NCI-H1694 treated with DMSO at 0.1 percent for 48 hours (cell line): ENCODE data around the gene EYS.
"Not testable (repeated sequence)": the region's sequence is repeated elsewhere in the genome, so short reads cannot be mapped to it uniquely, and the experiment has no call there.

Experiments
- DNase-seq: peaks from one replicate; lab custom pipeline; 2025; lab: John Stamatoyannopoulos, UW

EYS gene

GRCh38 chr6:63738190-63738589, 1968.8 kb downstream of the EYS start:
- DNase-seq: not testable (repeated sequence)

GRCh38 chr6:63734923-63735322, 1972.1 kb downstream of the EYS start:
- no peak for DNase-seq

- no peak for DNase-seq
These were observed 1974.7 kb downstream of the EYS start for GRCh38 chr6:63732336-63732735.

DNA sequence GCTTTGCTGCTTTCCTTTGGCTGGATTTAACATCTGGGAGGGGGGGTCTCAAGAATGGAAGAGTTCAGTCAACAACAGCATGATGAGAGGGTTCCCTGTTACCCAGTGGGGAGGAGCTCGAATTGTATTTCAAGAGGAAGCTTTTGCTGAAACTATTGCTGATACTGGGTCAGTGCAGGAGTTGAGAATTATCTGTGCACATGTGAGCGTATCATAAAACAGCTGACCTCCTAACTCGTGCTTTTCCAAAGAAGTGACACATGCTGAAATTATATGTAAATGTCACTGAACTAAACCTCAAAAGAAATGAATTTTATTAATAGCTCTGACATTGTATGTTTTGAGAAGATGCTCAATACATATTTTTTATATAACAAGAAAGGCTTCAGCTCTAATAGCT, 1975.1 kb downstream of the EYS start:
- DNase-seq: no peak

GRCh38 chr6:63730311-63730710, 1976.7 kb downstream of the EYS start:
- DNase-seq: no peak

- no peak for DNase-seq
These were observed 1982.3 kb downstream of the EYS start for GRCh38 chr6:63724721-63725120.

GRCh38 chr6:63721181-63721580, 1985.8 kb downstream of the EYS start:
- no peak for DNase-seq

DNA sequence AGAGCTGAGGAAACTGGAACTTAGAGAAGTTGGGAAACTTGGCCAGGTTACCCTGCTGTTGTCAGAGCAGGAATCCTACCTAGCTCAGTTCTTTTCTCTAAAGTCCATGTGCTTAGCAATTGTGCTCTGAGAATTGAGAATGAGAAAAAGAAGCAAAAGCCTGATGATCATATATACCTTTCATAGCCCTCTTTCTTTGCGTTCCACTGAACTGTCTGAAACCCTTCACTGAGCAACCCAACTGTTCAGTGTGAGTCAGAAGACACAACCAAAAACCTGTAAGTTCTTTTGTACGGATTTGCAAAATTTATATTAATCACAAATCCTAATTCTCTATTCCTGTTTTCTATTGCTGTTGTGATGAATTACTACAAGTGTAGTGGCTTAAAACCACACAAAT, 1990.9 kb downstream of the EYS start:
- DNase-seq: no peak

DNA sequence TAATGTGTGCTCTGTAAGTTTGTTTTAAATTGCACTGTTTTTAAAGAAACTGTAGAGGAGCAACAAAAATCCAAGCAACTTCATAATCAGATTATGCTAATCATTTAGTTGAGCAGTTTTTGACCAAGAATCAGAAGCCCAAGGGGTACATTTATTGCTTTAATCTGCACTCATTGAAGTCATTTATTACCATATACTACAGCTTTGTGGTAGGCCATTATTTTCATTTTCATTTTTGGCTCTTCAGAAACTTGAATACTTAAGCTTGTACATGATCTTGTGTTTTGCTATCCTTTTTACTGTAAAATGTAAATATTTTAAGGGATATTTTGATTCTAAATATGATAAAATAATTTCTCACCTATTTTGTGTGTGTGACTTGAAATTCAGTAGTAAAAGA, 1992.9 kb downstream of the EYS start:
- DNase-seq: no peak

DNA sequence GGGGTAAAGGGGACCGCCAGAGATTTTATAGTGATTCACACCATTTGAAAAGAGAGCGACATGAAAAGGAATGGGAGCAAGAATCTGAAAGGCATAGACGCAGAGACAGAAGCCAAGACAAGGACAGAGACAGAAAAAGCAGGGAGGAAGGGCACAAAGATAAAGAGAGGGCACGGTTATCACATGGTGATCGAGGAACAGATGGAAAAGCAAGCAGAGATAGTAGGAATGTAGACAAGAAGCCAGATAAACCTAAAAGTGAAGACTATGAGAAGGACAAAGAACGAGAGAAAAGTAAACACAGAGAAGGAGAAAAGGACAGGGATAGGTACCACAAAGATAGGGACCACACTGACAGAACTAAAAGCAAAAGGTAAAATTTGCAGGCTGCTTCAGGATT, 1993.7 kb downstream of the EYS start:
- no peak for DNase-seq

DNA sequence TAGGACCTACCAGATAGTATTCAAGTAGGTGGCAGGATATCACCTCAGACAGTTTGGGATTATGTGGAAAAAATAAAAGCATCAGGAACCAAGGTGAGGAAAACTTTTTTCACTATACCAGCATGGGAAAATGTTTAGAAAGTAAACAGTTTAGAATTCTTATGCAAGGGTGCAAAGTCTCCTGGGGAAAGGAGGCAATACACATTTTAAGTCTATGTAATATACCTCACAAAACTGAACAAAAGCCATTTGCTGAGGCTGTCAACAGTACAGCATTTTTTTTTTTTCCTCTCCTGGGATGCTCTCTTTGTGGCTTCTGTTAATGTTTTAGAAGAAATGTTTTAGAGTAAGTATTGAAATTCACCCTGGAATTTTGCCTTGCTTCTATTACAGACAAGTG, 1997.9 kb downstream of the EYS start:
- DNase-seq: no peak

DNA sequence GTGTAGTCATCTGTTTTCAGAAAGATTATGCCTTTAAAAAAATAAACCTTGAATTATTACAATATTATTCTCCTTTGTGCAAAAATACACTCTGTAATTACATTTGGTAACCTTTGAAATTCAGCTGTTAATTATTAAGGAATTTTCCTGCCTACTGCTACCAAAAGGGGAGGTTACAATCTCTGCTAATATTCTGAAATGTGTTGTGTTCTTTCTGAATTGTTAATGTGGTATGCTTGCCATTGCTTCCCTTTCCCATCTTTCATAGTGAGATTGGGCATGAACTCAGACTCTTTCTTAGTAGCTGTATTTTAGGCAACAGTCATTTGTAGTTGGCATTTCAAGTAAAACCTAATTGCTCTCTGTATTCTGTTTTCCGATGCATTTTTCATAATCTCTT, 1998.4 kb downstream of the EYS start:
- DNase-seq: no peak

DNA sequence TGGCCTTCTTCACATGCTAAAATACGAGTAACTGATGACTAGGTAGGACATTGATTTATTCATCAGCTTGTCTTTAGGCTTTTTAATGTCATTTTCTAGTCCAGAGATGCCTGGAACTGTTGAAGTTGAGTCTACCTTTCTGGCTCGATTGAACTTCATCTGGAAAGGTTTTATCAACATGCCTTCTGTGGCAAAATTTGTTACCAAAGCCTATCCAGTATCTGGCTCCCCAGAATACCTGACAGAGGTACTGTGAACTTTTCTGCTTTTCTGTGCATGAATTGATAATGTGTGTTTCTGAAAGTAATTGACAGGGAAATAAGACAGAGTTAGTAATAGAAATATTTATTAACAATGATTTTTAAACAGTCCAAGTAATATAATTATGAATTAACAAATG, 2000.4 kb downstream of the EYS start:
- DNase-seq: no peak

- no peak for DNase-seq
These were observed 2001.3 kb downstream of the EYS start for GRCh38 chr6:63705707-63706106.

DNA sequence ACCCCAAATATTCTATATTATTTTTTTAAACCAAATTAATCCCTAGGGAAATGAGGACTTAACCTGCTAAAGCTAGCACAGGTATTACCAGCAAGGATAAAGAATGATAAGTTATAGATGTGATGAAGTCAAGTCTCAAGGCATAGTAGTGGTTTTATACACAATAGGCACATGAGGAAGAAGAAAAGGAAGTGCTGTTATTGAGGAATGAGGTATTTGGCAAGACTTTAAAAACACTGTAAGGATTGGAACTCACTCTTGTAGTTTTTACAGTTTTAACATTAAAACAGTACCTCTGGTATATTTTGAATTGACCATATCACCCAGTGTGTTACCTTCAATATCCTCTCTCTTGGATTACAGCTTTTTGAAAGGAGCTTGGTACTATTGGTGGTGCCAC, 2016.8 kb downstream of the EYS start:
- DNase-seq: no peak

GRCh38 chr6:63689421-63689820, 2017.6 kb downstream of the EYS start:
- no peak for DNase-seq

DNA sequence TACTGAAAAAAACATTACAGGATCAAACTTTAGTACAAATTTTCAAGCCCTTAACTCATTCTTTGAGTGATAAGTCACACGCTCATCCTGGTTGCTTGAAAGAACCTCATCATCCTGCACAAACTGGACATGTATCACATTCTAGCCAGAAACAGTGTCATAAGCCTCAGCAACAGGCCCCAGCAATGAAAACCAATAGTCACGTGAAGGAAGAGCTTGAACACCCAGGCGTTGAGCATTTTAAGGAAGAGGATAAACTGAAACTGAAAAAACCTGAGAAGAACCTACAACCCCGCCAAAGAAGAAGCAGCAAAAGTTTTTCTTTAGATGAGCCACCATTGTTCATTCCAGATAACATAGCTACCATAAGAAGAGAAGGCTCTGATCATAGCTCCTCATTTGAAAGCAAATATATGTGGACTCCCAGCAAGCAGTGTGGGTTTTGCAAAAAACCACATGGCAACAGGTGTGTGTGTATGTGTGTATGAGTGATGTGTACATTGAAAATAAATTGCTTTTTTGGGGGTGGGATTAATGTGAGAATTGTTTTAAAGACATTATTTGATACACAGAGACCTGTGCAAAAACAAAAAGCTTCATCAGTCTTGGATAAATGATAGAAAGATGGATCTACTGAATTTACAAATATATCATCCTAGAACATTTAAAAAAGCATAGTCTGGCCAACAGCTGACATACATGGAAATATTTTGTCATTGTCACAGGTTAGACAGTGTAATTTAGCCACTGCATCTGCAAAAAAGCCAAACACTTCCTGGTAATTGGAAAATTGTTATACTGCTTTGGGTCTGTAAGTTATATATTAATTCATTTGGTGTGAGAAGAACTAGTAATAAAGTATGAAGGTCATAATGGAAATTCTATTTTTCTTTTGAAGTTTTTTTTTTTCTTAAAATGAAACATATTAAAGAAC, 2021.3 kb downstream of the EYS start:
- no peak for DNase-seq

- no peak for DNase-seq
These were observed 2023.9 kb downstream of the EYS start for GRCh38 chr6:63683071-63683603.

DNA sequence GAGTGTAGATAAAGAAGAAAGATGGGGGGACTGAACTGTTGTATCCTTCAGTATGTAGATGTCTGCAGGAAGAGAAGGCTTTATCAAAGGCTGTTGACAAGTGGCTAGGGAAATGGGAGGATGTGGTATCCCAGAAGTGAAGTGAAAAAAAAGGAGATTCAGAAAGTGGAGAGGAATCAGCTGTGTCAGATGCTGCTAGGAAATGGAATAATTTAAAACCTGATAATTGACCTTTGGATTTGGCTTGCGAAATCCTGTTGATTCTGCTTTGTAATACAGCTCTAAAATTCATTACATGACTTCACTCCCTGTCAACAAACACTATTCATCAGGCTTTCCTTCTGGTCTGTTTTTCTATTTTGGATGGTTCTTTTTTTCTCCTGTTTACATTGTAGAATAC, 2029.7 kb downstream of the EYS start:
- DNase-seq: no peak

- no peak for DNase-seq
These were observed 2030.5 kb downstream of the EYS start for GRCh38 chr6:63676412-63677114.

DNA sequence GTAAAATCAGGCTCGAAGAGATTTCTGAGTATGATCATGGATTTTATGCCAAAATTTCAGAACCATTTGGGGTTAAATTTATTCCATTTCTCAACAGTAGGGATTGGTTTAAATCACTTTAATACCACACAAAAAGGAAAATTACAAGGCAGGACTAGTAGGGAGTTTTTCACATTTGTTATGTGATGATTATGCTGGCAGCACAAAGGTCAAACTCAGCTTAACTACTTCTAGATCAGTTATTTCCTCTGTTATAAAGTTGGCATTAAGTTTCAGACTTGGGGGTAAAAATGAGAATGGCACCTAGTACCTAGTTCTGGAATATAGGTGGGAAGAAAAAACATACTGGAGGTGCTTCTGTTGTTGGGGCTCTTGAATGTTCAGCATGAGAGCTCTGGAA, 2031.9 kb downstream of the EYS start:
- DNase-seq: no peak

DNA sequence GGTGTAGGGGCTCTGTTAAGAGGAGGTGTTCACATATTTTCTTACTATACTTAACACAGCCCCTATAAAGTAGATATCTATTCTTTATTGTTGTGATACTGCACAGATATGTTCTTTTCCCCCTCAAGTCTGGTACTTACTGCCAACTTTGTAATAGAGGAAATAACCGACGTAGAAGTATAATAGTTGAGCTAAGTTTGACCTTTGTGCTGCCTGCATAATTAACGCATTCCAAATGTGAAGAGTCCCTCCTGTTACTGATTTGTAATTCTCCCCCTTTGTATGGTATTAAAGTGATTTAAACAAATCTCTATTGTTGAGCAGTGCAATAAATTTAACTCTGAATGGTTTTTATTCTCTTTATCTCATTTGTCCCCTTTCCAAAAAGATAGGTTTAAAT, 2032.4 kb downstream of the EYS start:
- no peak for DNase-seq

- no peak for DNase-seq
These were observed 2033.3 kb downstream of the EYS start for GRCh38 chr6:63673692-63674091.
